ENCODE measurements around the gene COL13A1. TPM values are rescaled to one million over a fixed set of nuclear protein-coding genes. Genes with fewer than 3 reads are reported as not detected.
A peak's percentile ranks its signal among the peaks of the same experiment; 100 is the strongest.

The COL13A1 gene
- total RNA-seq, 1 experiment from 2014 or later: 3.6 TPM

DNA sequence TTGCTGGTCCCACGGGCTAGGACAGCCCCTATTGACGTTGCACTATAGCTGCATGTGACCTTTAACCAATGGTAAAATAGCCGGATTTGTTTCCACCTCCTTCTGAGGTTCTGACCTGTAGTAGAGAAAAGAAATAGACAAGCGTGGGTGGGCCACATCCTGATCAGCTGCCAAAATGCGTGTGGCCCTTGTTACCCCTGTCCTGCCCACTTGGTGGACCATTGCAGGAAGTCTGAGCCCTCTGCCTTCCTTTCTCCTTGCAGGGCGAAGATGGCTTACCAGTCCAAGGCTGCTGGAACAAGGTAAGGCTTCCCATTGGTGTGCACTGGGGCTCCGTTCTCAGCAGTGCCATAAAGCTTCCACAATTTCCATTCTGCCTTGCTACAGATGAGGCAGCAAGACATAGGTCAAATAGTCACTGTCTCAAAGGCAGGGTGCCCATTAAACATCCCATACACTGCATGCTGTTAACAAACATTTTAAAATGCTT is 155.1 kb downstream of the COL13A1 start:
- Histone ChIP-seq H2BK5ac (ENCODE audit: insufficient read length, low read length) (no peak overlapping the region), H3K4ac (ENCODE audit: low read depth, low read length) (no peak overlapping the region), H2AFZ (ENCODE audit: low read length) (no peak overlapping the region), H4K8ac (replicated peaks; ENCODE audit: insufficient read length, low read depth, low read length) (no peak overlapping the region), H3K27ac (ENCODE audit: insufficient read length, low read depth, low read length) (no peak overlapping the region), H3K4me2 (ENCODE audit: insufficient read depth, insufficient read length, low read length) (no peak overlapping the region), H3K79me2 (ENCODE audit: insufficient read depth, low read length) (no peaks in the 10 kb centered on the region), H3K9me3 (ENCODE audit: control insufficient read depth, low read depth, low read length) (no peaks in the 10 kb centered on the region), H3K14ac (ENCODE audit: insufficient read depth, low read length) (no peak overlapping the region), H3K27me3 (ENCODE audit: insufficient read depth, low read length) (no peaks in the 10 kb centered on the region), H2BK12ac (ENCODE audit: insufficient read length, low read depth, low read length) (no peak overlapping the region), H3K18ac (ENCODE audit: insufficient read length, low read depth, low read length) (no peak overlapping the region), H2BK15ac (ENCODE audit: low read depth, low read length) (no peak overlapping the region), H2BK120ac (ENCODE audit: low read depth, low read length, poor library complexity, severe bottlenecking) (no peak overlapping the region), H3K4me1 (ENCODE audit: insufficient read depth, low read length) (peaks cover 3% of the 10 kb centered on the region; the same call in 1 of the 2 replicates), H3K56ac (ENCODE audit: insufficient read length, low read depth, low read length) (no peak overlapping the region), H3T11ph (ENCODE audit: low read length) (no peak overlapping the region), H4K20me1 (ENCODE audit: control insufficient read depth, insufficient read depth, insufficient read length) (no peaks in the 10 kb centered on the region), H3K23me2 (ENCODE audit: insufficient read length, low read depth, low read length, poor library complexity, severe bottlenecking) (no peaks in the 10 kb centered on the region), H3K9ac (ENCODE audit: extremely low read depth, insufficient read length, low read length) (no peak overlapping the region), H4K5ac (ENCODE audit: insufficient read length, low read depth, low read length) (no peak overlapping the region), H3K79me1 (ENCODE audit: insufficient read depth, low read depth, low read length, poor library complexity, severe bottlenecking) (no peaks in the 10 kb centered on the region), H2BK20ac (ENCODE audit: low read depth, low read length, poor library complexity, severe bottlenecking) (no peak overlapping the region), H4K91ac (ENCODE audit: insufficient read length, low read depth, low read length) (no peak overlapping the region), H3K23ac (ENCODE audit: insufficient read length, low read depth, low read length) (no peak overlapping the region), H2AK5ac (ENCODE audit: insufficient read length, low read length) (no peak overlapping the region)
- Mint-ChIP-seq H3K4me3 (no peak overlapping the region), H3K27ac (no peak overlapping the region), H3K27me3 (ENCODE audit: low read depth) (peaks cover 43% of the 10 kb centered on the region), H3K9me3 (no peaks in the 10 kb centered on the region), H3K36me3 (ENCODE audit: insufficient read depth in 1 of 3, low read depth in 3 of 3) (no peaks in the 10 kb centered on the region), H3K4me1 (peaks cover 22 to 34% of the 10 kb centered on the region in 2 experiments)
- peak; percentile 18 for DNase-seq
- TF ChIP-seq, protein P1, sequence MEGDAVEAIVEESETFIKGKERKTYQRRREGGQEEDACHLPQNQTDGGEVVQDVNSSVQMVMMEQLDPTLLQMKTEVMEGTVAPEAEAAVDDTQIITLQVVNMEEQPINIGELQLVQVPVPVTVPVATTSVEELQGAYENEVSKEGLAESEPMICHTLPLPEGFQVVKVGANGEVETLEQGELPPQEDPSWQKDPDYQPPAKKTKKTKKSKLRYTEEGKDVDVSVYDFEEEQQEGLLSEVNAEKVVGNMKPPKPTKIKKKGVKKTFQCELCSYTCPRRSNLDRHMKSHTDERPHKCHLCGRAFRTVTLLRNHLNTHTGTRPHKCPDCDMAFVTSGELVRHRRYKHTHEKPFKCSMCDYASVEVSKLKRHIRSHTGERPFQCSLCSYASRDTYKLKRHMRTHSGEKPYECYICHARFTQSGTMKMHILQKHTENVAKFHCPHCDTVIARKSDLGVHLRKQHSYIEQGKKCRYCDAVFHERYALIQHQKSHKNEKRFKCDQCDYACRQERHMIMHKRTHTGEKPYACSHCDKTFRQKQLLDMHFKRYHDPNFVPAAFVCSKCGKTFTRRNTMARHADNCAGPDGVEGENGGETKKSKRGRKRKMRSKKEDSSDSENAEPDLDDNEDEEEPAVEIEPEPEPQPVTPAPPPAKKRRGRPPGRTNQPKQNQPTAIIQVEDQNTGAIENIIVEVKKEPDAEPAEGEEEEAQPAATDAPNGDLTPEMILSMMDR (conservative IDR thresholded peaks at IDR 0.05): no peak
- WGBS (ENCODE audit: extremely low coverage, insufficient read length, low lambda C conversion rate): no CpG with 5 or more reads among the region's 7 CpGs

Measured in H9 (cell line).